Right lobe of liver (tissue), 4 donors: Measurements from ENCODE around the gene ZNF709.

Source experiments
- POLR2A ChIP-seq: fragments of 450-650 bp; IDR thresholded peaks from one replicate; pipeline ENCODE4 v1.6.1; 2017; ENCODE audit warnings: antibody characterized with exemption, mild to moderate bottlenecking
- TF ChIP-seq, protein P1 (sequence below), 4 donors: fragments of 200-600 bp in 3 of 4; fragments of 450-650 bp in 1 of 4; IDR thresholded peaks; one replicate each; pipeline versions ENCODE4 v1.5.1 to v1.8.0; 2016 to 2022; ENCODE audit warnings: antibody characterized with exemption in 4 of 4, mild to moderate bottlenecking in 2 of 4
- donor health status: DM: no; HTN: no; CAD: no.
- donor health status: DM: no; HTN: no; CAD: no.
- donor health status: DM: no; HTN: yes; CAD: no.

DNA sequence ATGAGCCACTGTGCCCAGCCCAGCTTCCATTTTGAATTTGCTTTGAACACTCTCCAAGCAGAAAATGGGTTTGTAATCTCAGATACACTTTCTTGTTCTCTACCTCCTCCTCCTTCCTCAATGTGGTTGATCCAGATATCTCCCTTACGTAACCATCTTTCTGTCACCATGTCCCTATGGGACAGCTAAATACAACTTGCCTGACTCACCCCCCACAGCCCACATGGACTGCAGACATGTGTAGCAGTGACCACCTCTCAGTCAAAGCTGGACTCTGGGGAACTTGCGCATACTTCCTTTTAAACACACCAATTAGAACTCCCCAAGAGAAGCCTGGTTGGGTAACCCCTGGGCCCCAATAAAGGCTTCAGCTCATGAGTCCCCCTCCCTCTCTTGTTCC is 72.7 kb downstream of the ZNF709 start:
- TF ChIP-seq, protein P1, sequence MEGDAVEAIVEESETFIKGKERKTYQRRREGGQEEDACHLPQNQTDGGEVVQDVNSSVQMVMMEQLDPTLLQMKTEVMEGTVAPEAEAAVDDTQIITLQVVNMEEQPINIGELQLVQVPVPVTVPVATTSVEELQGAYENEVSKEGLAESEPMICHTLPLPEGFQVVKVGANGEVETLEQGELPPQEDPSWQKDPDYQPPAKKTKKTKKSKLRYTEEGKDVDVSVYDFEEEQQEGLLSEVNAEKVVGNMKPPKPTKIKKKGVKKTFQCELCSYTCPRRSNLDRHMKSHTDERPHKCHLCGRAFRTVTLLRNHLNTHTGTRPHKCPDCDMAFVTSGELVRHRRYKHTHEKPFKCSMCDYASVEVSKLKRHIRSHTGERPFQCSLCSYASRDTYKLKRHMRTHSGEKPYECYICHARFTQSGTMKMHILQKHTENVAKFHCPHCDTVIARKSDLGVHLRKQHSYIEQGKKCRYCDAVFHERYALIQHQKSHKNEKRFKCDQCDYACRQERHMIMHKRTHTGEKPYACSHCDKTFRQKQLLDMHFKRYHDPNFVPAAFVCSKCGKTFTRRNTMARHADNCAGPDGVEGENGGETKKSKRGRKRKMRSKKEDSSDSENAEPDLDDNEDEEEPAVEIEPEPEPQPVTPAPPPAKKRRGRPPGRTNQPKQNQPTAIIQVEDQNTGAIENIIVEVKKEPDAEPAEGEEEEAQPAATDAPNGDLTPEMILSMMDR (IDR thresholded peaks at IDR 0.05): no peak
- TF ChIP-seq POLR2A: no peak
